GM12801 (cell line): ENCODE results near the gene BTG3.

ENCODE experiments used
- TF ChIP-seq, protein P1 (sequence below): IDR thresholded peaks from one replicate; pipeline ENCODE4 v1.5.1; 2011; ENCODE audit warnings: control low read depth; ENCODE audit not compliant: insufficient read length; ENCODE audit errors: extremely low read depth

BTG3 gene

DNA sequence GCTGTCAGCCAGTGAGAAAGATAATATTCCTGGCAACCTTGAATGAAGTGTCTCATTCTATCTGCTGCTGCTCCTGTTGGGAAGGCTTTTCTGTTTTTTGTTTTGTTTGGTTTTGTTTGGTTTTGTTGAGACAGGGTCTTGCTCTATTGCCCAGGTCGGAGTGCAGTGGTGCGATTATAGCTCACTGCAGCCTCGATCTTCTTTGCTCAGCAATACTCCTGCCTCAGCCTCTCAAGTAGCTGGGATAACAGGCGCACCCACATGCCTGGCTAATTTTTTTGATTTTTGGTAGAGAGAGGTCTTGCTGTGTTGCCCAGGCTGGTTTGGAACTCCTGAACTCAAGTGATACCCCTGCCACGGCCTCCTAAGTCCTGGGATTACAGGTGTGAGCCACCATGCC lies 37.6 kb downstream of the BTG3 start:
- TF ChIP-seq, protein P1, sequence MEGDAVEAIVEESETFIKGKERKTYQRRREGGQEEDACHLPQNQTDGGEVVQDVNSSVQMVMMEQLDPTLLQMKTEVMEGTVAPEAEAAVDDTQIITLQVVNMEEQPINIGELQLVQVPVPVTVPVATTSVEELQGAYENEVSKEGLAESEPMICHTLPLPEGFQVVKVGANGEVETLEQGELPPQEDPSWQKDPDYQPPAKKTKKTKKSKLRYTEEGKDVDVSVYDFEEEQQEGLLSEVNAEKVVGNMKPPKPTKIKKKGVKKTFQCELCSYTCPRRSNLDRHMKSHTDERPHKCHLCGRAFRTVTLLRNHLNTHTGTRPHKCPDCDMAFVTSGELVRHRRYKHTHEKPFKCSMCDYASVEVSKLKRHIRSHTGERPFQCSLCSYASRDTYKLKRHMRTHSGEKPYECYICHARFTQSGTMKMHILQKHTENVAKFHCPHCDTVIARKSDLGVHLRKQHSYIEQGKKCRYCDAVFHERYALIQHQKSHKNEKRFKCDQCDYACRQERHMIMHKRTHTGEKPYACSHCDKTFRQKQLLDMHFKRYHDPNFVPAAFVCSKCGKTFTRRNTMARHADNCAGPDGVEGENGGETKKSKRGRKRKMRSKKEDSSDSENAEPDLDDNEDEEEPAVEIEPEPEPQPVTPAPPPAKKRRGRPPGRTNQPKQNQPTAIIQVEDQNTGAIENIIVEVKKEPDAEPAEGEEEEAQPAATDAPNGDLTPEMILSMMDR, result no peak

DNA sequence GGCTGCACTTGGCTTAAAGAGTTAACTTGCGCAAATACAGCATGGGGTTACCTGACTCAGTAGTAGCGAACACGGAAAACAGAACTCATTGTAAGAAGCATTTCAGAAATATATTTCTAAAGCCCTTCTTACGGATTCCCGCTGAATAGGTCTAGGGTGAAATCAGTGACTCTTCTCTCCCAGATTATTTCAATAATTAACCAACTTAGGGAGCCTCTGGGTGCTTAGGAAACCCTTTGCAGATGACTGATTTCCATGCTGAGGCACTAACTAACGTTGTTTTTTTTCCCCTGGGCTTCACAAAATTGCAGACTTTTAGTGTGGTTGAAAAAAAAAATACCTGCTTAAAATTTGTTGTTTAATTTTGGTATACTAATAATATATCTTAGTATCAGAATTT lies 40.3 kb downstream of the BTG3 start:
- TF ChIP-seq, protein P1, result no peak

GRCh38 chr21:17570786-17571185 lies 41.9 kb downstream of the BTG3 start:
- TF ChIP-seq, protein P1, result no peak

- TF ChIP-seq, protein P1, result no peak
Measured at GRCh38 chr21:17560377-17561025, 52.2 kb downstream of the BTG3 start.

GRCh38 chr21:17554679-17555465 lies 57.8 kb downstream of the BTG3 start:
- TF ChIP-seq, protein P1, result no peak

- TF ChIP-seq, protein P1, result no peak
Measured at GRCh38 chr21:17554120-17554519, 58.6 kb downstream of the BTG3 start.

DNA sequence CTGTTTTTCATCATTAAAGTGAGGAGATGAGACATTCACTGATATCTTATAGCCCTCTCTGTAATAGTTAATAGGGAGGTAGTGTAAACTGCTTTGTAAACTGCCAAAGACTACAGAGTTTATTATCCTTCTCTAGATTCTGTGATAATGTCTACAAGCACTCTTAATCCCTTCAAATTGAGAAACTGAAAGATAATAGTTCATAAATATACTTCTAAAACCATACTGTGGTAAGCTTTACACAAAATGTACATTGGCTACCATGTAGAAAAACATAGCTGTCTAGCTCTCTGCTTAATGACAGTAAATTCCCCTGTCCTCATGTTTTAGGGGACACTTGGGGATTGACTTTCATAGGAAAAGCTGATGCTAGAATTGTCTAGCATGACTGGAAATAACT lies 60.3 kb downstream of the BTG3 start:
- TF ChIP-seq, protein P1, result no peak
